Tibial nerve (tissue), 4 donors: Measurements from ENCODE around the gene TNFRSF19. TPM values are rescaled to one million over a fixed set of nuclear protein-coding genes. Genes with fewer than 3 reads are reported as not detected.

ENCODE experiments used
- DNase-seq, 2 donors: peaks; one replicate each; pipeline ENCODE4 v3.0.0-alpha.2; 2019; ENCODE audit warnings: low spot score in 2 of 2
- H3K27ac ChIP-seq, 4 donors: fragments of 200-600 bp; sonication (generic) in 3 of 4; one replicate each; pipeline ENCODE4 v1.5.1; 2017 to 2019; ENCODE audit warnings: mild to moderate bottlenecking in 1 of 4
- H3K27me3 ChIP-seq, 2 donors: fragments of 200-600 bp; sonication (generic) in 1 of 2; one replicate each; pipeline versions ENCODE4 v1.5.1 to v1.6.0; 2017 to 2019
- H3K36me3 ChIP-seq, 3 donors: fragments of 200-600 bp; sonication (generic); one replicate each; pipeline ENCODE4 v1.5.1; 2018 to 2019
- H3K4me1 ChIP-seq, 4 donors: fragments of 200-600 bp; sonication (generic) in 3 of 4; one replicate each; pipeline ENCODE4 v1.5.1; 2017 to 2019
- H3K4me3 ChIP-seq, 4 donors: fragments of 200-600 bp; sonication (generic) in 3 of 4; one replicate each; pipeline ENCODE4 v1.5.1; 2017 to 2019; ENCODE audit warnings: mild to moderate bottlenecking in 1 of 4, moderate library complexity in 1 of 4
- H3K9me3 ChIP-seq, 4 donors: fragments of 200-600 bp; sonication (generic) in 3 of 4; one replicate each; pipeline ENCODE4 v1.5.1; 2017 to 2019
- EP300 ChIP-seq, 2 donors: sonication (generic); formaldehyde crosslinking; IDR thresholded peaks; one replicate each; pipeline ENCODE4 v1.6.1; 2017; ENCODE audit warnings: antibody characterized with exemption in 2 of 2, mild to moderate bottlenecking in 1 of 2
- POLR2A ChIP-seq, 2 donors: fragments of 450-650 bp; IDR thresholded peaks; one replicate each; pipeline ENCODE4 v1.6.1; 2017; ENCODE audit warnings: antibody characterized with exemption in 2 of 2, mild to moderate bottlenecking in 2 of 2, moderate library complexity in 2 of 2
- WGBS, 2 donors: methylation state at CpG; one replicate each; pipeline ENCODE4 v1.1.5; 2018; 5-methylcytosine and 5-hydroxymethylcytosine counted together
- total RNA-seq, 4 donors: library from RNA; depleted of rRNA; stranded (reverse); fragments of >200 nt; gene quantifications; one replicate each; pipeline ENCODE4 v1.1.0, GENCODE V29; 2016
- TF ChIP-seq, protein P1 (sequence below), 5 experiments: fragments of 200-600 bp in 3 of 5; fragments of 450-650 bp in 2 of 5; sonication (generic) in 3 of 5; IDR thresholded peaks; one replicate each; pipeline ENCODE4 v1.5.1; 2016 to 2019; ENCODE audit warnings: antibody characterized with exemption in 5 of 5, mild to moderate bottlenecking in 3 of 5, moderate library complexity in 2 of 5

TNFRSF19 gene
- total RNA-seq, 4 donors from 2014 or later = 10.7 to 24.3 (median 20.3) TPM

DNA sequence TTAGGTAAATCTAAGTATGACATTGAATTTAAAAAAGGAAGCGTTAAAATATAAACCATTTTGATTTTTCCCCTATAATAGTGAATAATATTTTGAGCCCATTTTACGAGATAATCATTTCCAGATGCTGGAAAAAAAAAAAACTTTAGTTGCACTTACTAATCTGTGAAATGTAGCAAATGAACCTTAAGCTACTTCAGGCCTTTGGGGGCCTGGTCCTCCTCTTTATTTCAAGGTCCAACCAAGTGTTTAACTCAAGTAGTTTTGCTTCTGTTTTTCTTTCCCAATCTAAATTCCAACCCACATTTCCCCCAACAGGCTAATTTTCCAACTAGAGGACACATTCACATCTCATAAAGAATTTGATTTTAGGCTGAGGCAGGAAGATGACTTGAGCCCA, 101.2 kb downstream of the TNFRSF19 start:
- Histone ChIP-seq H3K27ac (peak overlapping the region in 2 of 4 donors; percentile 8 to 60), H3K9me3 (no peaks in the 10 kb centered on the region), H3K4me3 (no peak overlapping the region), H3K4me1 (peaks cover 0 to 25% (median 0%) of the 10 kb centered on the region in 4 donors), H3K36me3 (peaks cover 0 to 9% (median 0%) of the 10 kb centered on the region in 3 donors), H3K27me3 (no peaks in the 10 kb centered on the region)
- TF ChIP-seq POLR2A (IDR thresholded peaks at IDR 0.05) (no peak), EP300 (IDR thresholded peaks at IDR 0.05) (no peak)
- TF ChIP-seq, protein P1, sequence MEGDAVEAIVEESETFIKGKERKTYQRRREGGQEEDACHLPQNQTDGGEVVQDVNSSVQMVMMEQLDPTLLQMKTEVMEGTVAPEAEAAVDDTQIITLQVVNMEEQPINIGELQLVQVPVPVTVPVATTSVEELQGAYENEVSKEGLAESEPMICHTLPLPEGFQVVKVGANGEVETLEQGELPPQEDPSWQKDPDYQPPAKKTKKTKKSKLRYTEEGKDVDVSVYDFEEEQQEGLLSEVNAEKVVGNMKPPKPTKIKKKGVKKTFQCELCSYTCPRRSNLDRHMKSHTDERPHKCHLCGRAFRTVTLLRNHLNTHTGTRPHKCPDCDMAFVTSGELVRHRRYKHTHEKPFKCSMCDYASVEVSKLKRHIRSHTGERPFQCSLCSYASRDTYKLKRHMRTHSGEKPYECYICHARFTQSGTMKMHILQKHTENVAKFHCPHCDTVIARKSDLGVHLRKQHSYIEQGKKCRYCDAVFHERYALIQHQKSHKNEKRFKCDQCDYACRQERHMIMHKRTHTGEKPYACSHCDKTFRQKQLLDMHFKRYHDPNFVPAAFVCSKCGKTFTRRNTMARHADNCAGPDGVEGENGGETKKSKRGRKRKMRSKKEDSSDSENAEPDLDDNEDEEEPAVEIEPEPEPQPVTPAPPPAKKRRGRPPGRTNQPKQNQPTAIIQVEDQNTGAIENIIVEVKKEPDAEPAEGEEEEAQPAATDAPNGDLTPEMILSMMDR (IDR thresholded peaks at IDR 0.05) = no peak
- WGBS, 2 donors = 65 to 69% methylated on average over 2 of the region's 2 CpGs
- DNase-seq = no peak

GRCh38 chr13:23671897-23672296, 101.7 kb downstream of the TNFRSF19 start:
- DNase-seq = no peak
- H3K27ac ChIP-seq = peak overlapping the region in 2 of 4 donors; percentile 8 to 60
- 58 to 59% methylated on average over 3 of the region's 3 CpGs for WGBS, 2 donors
- H3K9me3 ChIP-seq = no peaks in the 10 kb centered on the region
- no peaks in the 10 kb centered on the region for H3K27me3 ChIP-seq
- H3K4me3 ChIP-seq = no peak overlapping the region
- peaks cover 0 to 11% (median 0%) of the 10 kb centered on the region in 3 donors for H3K36me3 ChIP-seq
- H3K4me1 ChIP-seq = peaks cover 0 to 25% (median 0%) of the 10 kb centered on the region in 4 donors
- no peak for TF ChIP-seq EP300 (IDR thresholded peaks at IDR 0.05)
- TF ChIP-seq, protein P1 (IDR thresholded peaks at IDR 0.05) = no peak
- no peak for TF ChIP-seq POLR2A (IDR thresholded peaks at IDR 0.05)

DNA sequence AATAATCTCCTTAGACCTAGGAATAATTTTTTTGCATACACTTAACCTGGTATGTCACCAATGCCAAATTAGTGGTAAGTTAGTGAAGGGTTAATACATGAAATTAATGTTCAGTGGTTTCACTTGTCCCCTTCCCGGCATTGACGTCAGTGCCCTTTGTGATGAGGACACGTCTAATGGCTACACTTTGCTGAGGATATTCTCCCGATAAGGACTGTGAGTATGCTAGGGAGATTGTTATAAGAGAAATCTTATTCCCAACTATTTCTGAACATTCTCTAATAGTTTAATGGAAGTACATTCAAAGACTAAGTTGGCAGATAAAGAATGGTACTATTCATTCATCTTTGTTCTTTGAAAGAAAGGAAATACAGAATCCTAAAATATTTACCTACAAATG, 102.4 kb downstream of the TNFRSF19 start:
- Histone ChIP-seq H3K9me3 (no peaks in the 10 kb centered on the region), H3K36me3 (peaks cover 0 to 11% (median 0%) of the 10 kb centered on the region in 3 donors), H3K4me3 (no peak overlapping the region), H3K27ac (peak overlapping the region in 2 of 4 donors; percentile 8 to 36), H3K4me1 (peaks cover 0 to 25% (median 0%) of the 10 kb centered on the region in 4 donors), H3K27me3 (no peaks in the 10 kb centered on the region)
- TF ChIP-seq, protein P1 (IDR thresholded peaks at IDR 0.05) = no peak
- TF ChIP-seq EP300 (IDR thresholded peaks at IDR 0.05) (no peak), POLR2A (IDR thresholded peaks at IDR 0.05) (no peak)
- no peak for DNase-seq
- WGBS, 2 donors = 37 to 44% methylated on average over 4 of the region's 4 CpGs

- WGBS, 2 donors = 27 to 35% methylated on average over 4 of the region's 4 CpGs
- H3K27ac ChIP-seq = peak overlapping the region in 2 of 4 donors; percentile 8 to 36
- H3K27me3 ChIP-seq = no peaks in the 10 kb centered on the region
- peaks cover 0 to 11% (median 0%) of the 10 kb centered on the region in 3 donors for H3K36me3 ChIP-seq
- no peaks in the 10 kb centered on the region for H3K9me3 ChIP-seq
- H3K4me3 ChIP-seq = no peak overlapping the region
- no peak for DNase-seq
- TF ChIP-seq POLR2A (IDR thresholded peaks at IDR 0.05) = no peak
- TF ChIP-seq, protein P1 (IDR thresholded peaks at IDR 0.05) = no peak
- no peak for TF ChIP-seq EP300 (IDR thresholded peaks at IDR 0.05)
- H3K4me1 ChIP-seq = peaks cover 0 to 25% (median 0%) of the 10 kb centered on the region in 4 donors
These were observed 103.1 kb downstream of the TNFRSF19 start for GRCh38 chr13:23673354-23673753.

DNA sequence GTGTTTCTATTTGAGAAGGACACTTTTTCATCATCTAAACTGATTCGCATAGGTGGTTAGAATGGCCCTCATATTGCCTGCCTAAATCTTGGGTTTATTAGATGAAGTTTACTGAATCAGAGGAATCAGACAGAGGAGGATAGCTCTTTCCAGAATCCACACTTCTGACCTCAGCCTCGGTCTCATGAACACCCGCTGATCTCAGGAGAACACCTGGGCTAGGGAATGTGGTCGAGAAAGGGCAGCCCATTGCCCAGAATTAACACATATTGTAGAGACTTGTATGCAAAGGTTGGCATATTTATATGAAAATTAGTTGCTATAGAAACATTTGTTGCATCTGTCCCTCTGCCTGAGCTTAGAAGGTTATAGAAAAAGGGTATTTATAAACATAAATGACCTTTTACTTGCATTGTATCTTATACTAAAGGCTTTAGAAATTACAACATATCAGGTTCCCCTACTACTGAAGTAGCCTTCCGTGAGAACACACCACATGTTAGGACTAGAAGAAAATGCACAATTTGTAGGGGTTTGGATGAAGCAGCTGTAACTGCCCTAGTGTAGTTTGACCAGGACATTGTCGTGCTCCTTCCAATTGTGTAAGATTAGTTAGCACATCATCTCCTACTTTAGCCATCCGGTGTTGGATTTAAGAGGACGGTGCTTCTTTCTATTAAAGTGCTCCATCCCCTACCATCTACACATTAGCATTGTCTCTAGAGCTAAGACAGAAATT, 103.8 kb downstream of the TNFRSF19 start:
- Histone ChIP-seq H3K9me3 (no peaks in the 10 kb centered on the region), H3K4me3 (no peak overlapping the region), H3K36me3 (peaks cover 0 to 11% (median 0%) of the 10 kb centered on the region in 3 donors), H3K4me1 (peaks cover 0 to 25% (median 0%) of the 10 kb centered on the region in 4 donors), H3K27ac (peak overlapping the region in 1 of 4 donors; percentile 8), H3K27me3 (no peaks in the 10 kb centered on the region)
- TF ChIP-seq POLR2A (IDR thresholded peaks at IDR 0.05) = no peak
- TF ChIP-seq, protein P1 (IDR thresholded peaks at IDR 0.05) = no peak
- no peak for TF ChIP-seq EP300 (IDR thresholded peaks at IDR 0.05)
- no peak for DNase-seq
- WGBS, 2 donors = 86% methylated on average over 8 of the region's 8 CpGs
